GM12865 (cell line): ENCODE results near the gene COL18A1.

Source experiments
- DNase-seq: peaks from one replicate; pipeline ENCODE4 v3.0.0; 2010; ENCODE audit warnings: low read depth
- H3K4me3 ChIP-seq: 2 replicates; pipeline ENCODE4 v1.5.1; 2011; ENCODE audit warnings: mild to moderate bottlenecking, low read depth, low read length, control low read depth
- TF ChIP-seq, protein P1 (sequence below): IDR thresholded peaks from 2 replicates; pipeline ENCODE4 v1.5.1; 2011; ENCODE audit warnings: low read length, control low read depth, low read depth, inconsistent platforms; ENCODE audit not compliant: insufficient read depth; ENCODE audit errors: missing control alignments

The COL18A1 gene

DNA sequence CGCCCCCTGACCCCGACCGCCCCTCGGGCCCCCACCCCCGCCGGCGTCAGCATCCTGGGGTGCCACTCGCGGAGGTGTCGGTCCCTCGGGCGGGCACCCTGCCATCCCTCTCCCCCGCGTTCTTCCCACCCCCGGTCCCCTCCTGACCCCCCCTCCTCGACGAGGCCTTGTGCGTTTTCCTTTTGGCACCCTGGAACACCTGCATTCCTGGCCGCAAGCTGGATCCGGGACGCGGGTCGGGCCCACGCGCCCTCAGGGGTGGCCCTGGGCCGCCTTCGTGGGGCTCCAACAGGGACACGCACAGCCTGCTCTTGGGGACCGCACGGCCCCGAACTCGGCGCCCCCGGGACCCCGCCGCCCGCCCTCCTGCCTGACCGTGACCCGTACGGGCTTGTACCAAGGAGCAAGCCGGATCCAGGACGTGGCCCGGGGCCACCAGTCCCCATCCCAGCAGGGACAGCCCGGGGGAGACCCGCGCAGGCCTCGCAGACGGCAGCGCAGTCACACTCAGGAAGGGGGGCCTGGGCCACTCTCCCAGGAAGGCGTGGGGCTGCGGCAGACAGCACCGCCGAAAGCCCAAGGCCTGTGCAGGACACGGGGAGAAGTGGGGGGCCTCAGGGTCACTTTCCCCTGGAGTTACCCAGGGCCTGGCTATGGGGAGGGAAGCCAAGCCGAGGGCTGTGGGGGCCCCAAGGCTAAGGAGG, 137.9 kb downstream of the COL18A1 start:
- no peak for DNase-seq
- TF ChIP-seq, protein P1, sequence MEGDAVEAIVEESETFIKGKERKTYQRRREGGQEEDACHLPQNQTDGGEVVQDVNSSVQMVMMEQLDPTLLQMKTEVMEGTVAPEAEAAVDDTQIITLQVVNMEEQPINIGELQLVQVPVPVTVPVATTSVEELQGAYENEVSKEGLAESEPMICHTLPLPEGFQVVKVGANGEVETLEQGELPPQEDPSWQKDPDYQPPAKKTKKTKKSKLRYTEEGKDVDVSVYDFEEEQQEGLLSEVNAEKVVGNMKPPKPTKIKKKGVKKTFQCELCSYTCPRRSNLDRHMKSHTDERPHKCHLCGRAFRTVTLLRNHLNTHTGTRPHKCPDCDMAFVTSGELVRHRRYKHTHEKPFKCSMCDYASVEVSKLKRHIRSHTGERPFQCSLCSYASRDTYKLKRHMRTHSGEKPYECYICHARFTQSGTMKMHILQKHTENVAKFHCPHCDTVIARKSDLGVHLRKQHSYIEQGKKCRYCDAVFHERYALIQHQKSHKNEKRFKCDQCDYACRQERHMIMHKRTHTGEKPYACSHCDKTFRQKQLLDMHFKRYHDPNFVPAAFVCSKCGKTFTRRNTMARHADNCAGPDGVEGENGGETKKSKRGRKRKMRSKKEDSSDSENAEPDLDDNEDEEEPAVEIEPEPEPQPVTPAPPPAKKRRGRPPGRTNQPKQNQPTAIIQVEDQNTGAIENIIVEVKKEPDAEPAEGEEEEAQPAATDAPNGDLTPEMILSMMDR, result no peak
- peak overlapping the region; percentile 97 for H3K4me3 ChIP-seq

DNA sequence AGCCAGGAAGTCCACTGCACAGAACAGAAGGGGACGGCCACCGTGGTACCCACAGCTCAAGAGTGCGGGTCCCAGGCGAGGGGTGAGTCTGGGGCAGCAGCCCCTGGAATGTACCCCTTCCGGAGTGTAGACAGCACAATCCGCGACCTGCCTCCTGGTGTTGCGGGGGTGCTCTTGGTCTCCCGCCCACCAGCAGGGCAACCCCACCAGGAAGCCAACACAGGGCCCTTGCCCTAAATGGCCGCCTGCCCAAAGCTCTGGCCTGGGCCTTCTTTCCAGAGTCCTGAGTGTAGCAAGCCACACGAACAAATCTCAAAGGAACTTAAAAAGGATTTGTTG, 138.4 kb downstream of the COL18A1 start:
- no peak for DNase-seq
- TF ChIP-seq, protein P1, result no peak
- H3K4me3 ChIP-seq, result no peak overlapping the region

DNA sequence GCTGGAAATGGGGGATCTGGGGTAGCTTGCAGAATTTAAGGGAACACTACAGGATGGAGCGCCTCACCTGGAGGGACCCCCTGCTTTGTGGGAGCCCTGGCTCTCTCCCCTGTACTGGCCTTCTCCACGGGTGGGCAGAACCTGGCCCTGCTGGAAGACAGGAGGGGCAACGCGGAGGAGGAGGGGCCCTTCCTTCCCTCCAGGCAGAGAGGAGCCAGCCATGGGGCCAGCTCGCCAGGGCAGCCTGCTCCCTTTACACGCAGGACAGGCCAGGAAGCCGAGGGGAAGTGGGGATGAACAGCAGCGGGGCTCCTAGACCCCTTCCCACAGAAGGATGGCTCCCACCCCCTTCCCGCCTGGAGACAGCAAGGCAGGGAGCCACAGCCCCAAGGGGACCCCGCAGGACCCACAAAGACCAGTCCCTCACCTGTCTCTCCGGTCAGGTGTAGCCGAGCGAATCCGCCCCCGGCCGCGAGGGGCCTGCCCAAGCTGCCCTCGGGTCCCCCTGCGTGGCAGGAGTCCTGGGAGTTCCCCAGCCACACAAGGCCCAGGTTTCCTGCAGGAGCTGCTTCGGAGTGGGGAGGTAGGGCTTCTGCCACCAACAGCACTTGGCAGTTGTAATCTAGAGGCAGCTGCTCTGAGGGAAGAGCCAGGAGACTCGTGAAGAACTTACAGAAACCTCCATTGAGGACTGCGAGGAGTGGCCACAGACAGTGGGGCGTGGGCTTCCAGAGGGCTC, 138.9 kb downstream of the COL18A1 start:
- TF ChIP-seq, protein P1, result no peak
- no peak for DNase-seq
- no peak overlapping the region for H3K4me3 ChIP-seq

DNA sequence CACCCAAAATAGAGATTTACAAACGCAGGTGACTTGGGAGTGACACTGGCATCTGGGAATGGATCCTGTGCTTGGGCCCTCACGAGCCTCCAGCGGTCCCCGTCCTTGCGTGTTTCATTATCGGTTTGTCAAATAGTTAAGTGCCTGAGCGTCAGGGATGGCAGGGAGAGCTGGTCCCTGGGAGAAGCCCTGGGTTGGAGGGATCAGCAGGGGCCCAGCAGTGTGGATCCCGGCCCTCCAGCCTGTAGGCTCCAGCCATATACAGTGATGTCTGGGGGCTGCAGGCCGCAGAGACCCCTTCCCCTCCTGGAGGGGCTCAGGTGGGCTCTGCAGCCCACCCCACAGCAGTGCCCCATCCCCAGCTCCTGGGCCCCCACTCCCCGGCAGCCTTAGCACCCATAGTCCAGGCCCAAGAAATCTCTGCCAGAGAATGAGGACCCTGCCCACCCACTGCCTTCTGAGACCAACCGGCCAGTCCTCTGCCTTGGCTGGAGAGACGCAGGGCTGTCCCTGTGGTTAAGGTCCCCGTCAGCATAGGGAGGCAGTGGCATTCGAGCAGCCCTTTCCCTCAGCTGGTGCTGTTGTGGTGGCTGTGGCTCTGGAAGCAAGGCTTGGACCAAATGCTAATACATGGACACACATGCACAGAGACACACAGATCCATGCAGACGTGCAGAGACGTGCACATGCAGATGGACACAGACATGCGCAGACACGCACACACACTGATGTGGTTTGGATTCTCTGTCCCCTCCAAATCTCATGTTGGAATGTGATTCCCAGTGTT, 139.7 kb downstream of the COL18A1 start:
- DNase-seq, result no peak
- no peak overlapping the region for H3K4me3 ChIP-seq
- TF ChIP-seq, protein P1, result no peak

DNA sequence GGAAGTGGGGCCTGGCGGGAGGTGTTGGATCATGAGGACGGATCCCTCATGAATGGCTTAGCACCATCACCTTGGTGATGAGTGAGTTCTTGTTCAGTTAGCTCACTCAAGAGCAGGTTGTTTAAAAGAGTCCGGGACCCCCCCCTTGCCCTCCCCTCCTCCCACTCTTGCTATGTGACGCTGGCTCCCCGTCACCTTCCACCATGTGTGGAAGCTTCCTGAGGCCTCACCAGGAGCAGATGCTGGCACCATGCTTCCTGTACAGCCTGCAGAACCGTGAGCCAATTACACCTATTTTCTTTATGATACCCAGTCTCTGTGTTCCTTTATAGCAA, 140.2 kb downstream of the COL18A1 start:
- DNase-seq, result no peak
- TF ChIP-seq, protein P1, result no peak
- H3K4me3 ChIP-seq, result no peak overlapping the region

DNA sequence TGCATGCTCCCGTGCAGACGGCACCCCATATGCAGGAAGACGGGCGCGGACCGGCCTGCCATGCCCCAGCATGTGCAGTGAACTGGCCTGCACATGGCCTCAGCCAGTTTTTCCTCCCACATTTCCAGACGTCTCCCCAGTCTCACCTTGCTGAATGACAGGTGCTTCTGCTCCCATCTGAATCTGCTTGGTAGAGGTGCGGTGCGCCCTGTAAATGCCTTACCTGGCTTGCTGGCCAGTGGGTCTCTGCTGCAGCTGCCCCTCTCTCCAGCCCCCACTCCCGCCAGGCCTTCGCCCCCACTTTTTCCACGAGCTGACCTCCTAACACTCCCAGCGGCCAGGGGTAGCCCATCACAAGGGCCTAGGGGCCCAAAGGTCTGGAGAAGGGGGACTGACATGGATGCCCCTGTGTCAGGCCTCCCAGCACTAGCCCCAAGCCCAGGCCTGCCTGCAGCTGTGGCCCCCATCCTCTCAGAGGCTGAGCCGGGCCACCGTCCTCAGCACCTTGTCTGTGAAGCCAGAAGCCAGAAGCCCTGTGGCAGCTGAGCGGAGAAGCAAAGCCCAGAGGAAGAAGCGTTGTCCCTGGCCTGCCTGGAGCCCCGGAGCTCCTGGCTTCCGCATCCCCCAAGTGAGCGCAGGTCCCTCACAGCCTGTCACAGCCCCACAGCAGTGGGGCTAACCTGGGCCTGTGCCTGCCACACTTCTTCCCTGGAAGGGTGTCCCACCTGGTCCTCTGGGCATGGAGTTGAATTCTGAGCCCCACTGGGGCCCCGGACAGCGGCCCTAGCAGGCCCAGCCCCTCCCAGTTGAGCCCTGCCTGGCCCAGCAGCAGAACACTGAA, 140.9 kb downstream of the COL18A1 start:
- TF ChIP-seq, protein P1, result no peak
- no peak for DNase-seq
- no peak overlapping the region for H3K4me3 ChIP-seq
